Mucosa of descending colon (tissue), 3 donors: ENCODE measurements around the gene FAM241B. TPM values are rescaled to one million over a fixed set of nuclear protein-coding genes. Genes with fewer than 3 reads are reported as not detected.

Experiments
- ATAC-seq: fragments of 200-7000 bp; cut with Tn5 transposase; one replicate; pipeline ENCODE4 v1.9.1; 2020; ENCODE audit warnings: mild to moderate bottlenecking, moderate library complexity
- DNase-seq, 3 donors: peaks; one replicate each; pipeline ENCODE4 v3.0.0-alpha.2; 2020
- H3K36me3 ChIP-seq: fragments of 200-600 bp; one replicate; pipeline ENCODE4 v1.8.0; 2021; ENCODE audit warnings: low read depth, mild to moderate bottlenecking
- H3K4me1 ChIP-seq: fragments of 200-600 bp; one replicate; pipeline ENCODE4 v1.8.0; 2021; ENCODE audit warnings: low read depth, mild to moderate bottlenecking
- H3K4me3 ChIP-seq: fragments of 200-600 bp; one replicate; pipeline ENCODE4 v1.8.0; 2021; ENCODE audit warnings: mild to moderate bottlenecking
- H3K9me3 ChIP-seq: fragments of 200-600 bp; one replicate; pipeline ENCODE4 v1.8.0; 2021; ENCODE audit warnings: mild to moderate bottlenecking
- CTCF ChIP-seq: fragments of 200-600 bp; IDR thresholded peaks from one replicate; pipeline ENCODE4 v1.8.0; 2022; ENCODE audit warnings: antibody characterized with exemption, mild to moderate bottlenecking
- intact Hi-C, 2 donors: fragments of 100-400 bp; cut with DNase I in 1 of 2; cut with micrococcal nuclease in 1 of 2; formaldehyde crosslinking; loops; one replicate each; pipeline versions ENCODE4 v1.11.0 to v1.11.1; 2022; cut with DNase I, micrococcal nuclease
- long read RNA-seq, 2 donors: library from polyadenylated mRNA; unstranded; transcript quantifications; one replicate each; pipeline ENCODE4 v2.0.0, GENCODE V29; 2019 to 2021
- total RNA-seq, 3 donors: library from RNA; stranded (reverse); fragmentation: NEBNext Ultra II Directional in 2 of 3; extraction: Animal tissue kit (Norgen Biotek cat#: 25700) in 2 of 3; gene quantifications; one replicate each; pipeline versions ENCODE4 v1.2.1 to v1.2.4, GENCODE V29; 2021 to 2023
- donor health status: DM: no; HTN: no; CAD: no; lungs with moderate emphysema.
- donor health status: DM: no; HTN: no; CAD: no.
- donor health status: DM: no; HTN: yes; CAD: no.

Gene FAM241B
- 1 to 10 TPM; 2.2 to 3.7 (median 3.5) TPM for total RNA-seq
- long read RNA-seq, donor 1, partial matches to known transcripts = 0 of 4 reads
- long read RNA-seq, donor 1, other reads (novel, unspliced or antisense) = 1 of 4 reads
- long read RNA-seq, donor 2, partial matches to known transcripts = 2 of 7 reads
- long read RNA-seq, donor 2, other reads (novel, unspliced or antisense) = 0 of 7 reads

GRCh38 chr10:69629897-69630650 lies at the start of gene FAM241B:
Gene FAM241B (plus strand): TSS chr10:69630247. CDS start chr10:69631744, 1,497 bp downstream.
- Histone ChIP-seq H3K36me3 (no peaks in the 10 kb centered on the region), H3K4me3 (peak within 1 kb of the TSS; percentile 9), H3K4me1 (peaks cover 13% of the 10 kb centered on the region), H3K9me3 (no peaks in the 10 kb centered on the region)
- ATAC-seq = peak; percentile 100
- DNase-seq = peak; percentile 84 to 87 (median 85)
- intact Hi-C loops = no loop called here
- peak; percentile 100 for TF ChIP-seq CTCF

GRCh38 chr10:69580435-69580834 lies 49.6 kb upstream of the FAM241B start:
- intact Hi-C loops = no loop called here
- H3K4me1 ChIP-seq = no peaks in the 10 kb centered on the region
- no peaks in the 10 kb centered on the region for H3K9me3 ChIP-seq
- H3K36me3 ChIP-seq = no peaks in the 10 kb centered on the region
- DNase-seq (no peak), ATAC-seq (no peak)
- H3K4me3 ChIP-seq = no peak overlapping the region
- TF ChIP-seq CTCF = no peak

GRCh38 chr10:69583106-69583505 lies 46.9 kb upstream of the FAM241B start:
- ATAC-seq (no peak), DNase-seq (no peak)
- intact Hi-C loops = no loop called here
- Histone ChIP-seq H3K36me3 (no peaks in the 10 kb centered on the region), H3K9me3 (no peaks in the 10 kb centered on the region), H3K4me3 (no peak overlapping the region), H3K4me1 (no peaks in the 10 kb centered on the region)
- TF ChIP-seq CTCF = no peak

GRCh38 chr10:69584624-69585023 lies 45.4 kb upstream of the FAM241B start:
- no peak for TF ChIP-seq CTCF
- H3K4me1 ChIP-seq = no peaks in the 10 kb centered on the region
- ATAC-seq (no peak), DNase-seq (no peak)
- no peaks in the 10 kb centered on the region for H3K36me3 ChIP-seq
- no peak overlapping the region for H3K4me3 ChIP-seq
- intact Hi-C loops = no loop called here
- no peaks in the 10 kb centered on the region for H3K9me3 ChIP-seq

GRCh38 chr10:69588358-69588757 lies 41.7 kb upstream of the FAM241B start:
- Histone ChIP-seq H3K4me1 (no peaks in the 10 kb centered on the region), H3K36me3 (no peaks in the 10 kb centered on the region), H3K9me3 (no peaks in the 10 kb centered on the region), H3K4me3 (no peak overlapping the region)
- ATAC-seq (no peak), DNase-seq (no peak)
- intact Hi-C loops = no loop called here
- TF ChIP-seq CTCF = no peak
